Ovary (tissue), 3 donors: Measurements from ENCODE around the gene DACT1.

ENCODE experiments used
- POLR2A ChIP-seq: fragments of 450-650 bp; IDR thresholded peaks from one replicate; pipeline ENCODE4 v1.6.1; 2017; ENCODE audit warnings: antibody characterized with exemption, mild to moderate bottlenecking, moderate library complexity
- TF ChIP-seq, protein P1 (sequence below), 3 donors: fragments of 450-650 bp in 2 of 3; fragments of 200-600 bp in 1 of 3; IDR thresholded peaks; one replicate each; pipeline versions ENCODE4 v1.5.1 to v1.8.0; 2016 to 2022; ENCODE audit warnings: antibody characterized with exemption in 3 of 3, mild to moderate bottlenecking in 1 of 3
- donor health status: DM: no; HTN: no; CAD: no.

GRCh38 chr14:58631732-58632131 lies 6.0 kb upstream of the DACT1 start:
- TF ChIP-seq, protein P1, sequence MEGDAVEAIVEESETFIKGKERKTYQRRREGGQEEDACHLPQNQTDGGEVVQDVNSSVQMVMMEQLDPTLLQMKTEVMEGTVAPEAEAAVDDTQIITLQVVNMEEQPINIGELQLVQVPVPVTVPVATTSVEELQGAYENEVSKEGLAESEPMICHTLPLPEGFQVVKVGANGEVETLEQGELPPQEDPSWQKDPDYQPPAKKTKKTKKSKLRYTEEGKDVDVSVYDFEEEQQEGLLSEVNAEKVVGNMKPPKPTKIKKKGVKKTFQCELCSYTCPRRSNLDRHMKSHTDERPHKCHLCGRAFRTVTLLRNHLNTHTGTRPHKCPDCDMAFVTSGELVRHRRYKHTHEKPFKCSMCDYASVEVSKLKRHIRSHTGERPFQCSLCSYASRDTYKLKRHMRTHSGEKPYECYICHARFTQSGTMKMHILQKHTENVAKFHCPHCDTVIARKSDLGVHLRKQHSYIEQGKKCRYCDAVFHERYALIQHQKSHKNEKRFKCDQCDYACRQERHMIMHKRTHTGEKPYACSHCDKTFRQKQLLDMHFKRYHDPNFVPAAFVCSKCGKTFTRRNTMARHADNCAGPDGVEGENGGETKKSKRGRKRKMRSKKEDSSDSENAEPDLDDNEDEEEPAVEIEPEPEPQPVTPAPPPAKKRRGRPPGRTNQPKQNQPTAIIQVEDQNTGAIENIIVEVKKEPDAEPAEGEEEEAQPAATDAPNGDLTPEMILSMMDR (IDR thresholded peaks at IDR 0.05), result no peak
- no peak for TF ChIP-seq POLR2A
